GM18499 (cell line): ENCODE data around the gene CDH4.

Experiments used
- ATAC-seq: cut with Tn5 transposase; IDR thresholded peaks from one replicate; pipeline ENCODE4 v1.9.1; 2021; ENCODE audit warnings: moderate number of reproducible peaks; ENCODE audit not compliant: insufficient read depth, unreplicated experiment

The CDH4 gene

DNA sequence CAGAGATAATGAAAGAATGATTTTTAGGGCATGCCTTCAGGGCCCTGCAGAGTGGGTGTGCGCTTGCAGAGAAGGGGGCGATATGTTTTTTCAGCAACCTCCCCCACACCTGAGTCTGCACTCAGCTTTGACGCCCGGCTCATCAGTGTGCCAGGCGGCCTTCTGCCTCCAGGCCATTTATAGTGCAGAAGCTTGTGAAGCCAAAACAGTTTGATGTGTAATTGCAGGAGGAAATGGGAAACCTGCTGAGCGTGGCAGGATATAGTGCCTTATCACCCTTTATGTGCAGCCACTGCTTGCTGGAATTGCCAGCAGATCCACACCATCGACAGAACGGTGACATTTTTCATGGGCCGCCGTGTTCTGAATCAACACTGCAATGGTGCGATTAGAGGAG is 178.2 kb downstream of the CDH4 start:
- no peak for ATAC-seq

DNA sequence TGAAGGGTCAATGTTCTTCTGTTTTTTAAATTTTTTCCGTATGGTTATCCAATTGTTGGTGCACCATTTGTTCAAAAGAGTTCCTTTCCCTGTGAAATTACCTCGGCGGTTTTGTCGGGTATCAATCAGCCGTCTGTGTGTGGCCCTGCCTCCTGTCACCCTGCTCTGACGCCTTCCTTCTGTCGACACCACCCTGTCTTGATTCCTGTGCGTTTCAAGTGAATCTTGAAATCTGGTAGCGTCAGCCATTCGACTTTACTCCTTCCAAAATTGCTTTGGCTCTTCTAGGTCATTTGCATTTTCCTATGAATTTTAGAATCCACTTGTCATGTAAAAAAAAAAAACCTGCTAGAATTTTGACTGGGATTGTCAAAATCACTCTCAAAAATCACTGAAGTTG is 181.1 kb downstream of the CDH4 start:
- no peak for ATAC-seq

DNA sequence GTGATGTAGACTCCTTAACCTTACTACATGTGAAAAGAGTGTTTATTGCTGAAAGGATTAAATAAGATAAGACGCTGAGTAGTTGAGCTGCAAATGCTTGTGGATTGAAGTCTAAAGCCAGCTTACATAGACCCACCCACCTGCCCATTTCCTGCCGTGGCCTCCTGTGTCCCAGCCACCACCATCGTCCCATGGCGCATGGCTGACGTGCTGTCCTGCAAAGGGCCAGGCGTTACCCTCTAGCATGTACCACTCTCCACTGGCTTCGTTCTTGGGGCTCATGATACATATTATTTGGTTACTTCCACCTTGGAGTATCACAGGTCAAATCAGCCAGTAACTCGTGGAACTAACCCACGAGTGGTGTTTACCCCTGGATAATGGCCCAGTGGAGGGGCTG is 181.8 kb downstream of the CDH4 start:
- no peak for ATAC-seq

GRCh38 chr20:61434341-61434781 is 182.3 kb downstream of the CDH4 start:
- no peak for ATAC-seq

DNA sequence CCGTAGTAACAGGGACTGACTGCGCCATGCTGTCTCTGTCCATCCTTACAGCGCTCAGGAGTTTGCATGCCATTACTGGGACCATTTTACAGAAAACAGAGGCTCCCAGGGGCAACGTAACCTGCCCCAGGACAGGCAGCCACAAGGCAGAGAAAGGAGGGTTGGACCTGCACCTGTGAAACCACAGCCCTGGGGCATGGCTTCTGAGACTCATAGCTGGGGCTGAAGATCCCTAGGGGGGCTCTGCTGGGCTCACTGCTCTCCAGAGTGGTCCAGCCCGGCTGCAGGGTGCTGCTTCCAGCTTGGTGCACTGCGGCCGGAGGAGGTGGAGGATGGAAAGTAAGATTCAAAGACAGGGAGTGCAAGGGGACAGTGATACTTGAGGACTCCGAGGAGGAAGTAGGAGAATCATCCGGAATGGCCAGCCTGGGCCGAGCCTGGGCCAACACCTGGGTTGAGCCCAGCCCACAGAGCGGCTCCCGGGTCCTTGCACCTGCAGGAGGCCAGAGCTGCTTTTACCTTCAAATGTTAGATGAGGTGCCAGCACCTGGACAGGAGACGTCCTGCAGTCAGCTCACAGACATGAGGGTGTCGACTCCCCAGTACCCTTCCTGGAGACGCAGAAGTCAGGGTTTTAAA is 183.2 kb downstream of the CDH4 start:
- no peak for ATAC-seq

GRCh38 chr20:61435823-61436220 is 183.8 kb downstream of the CDH4 start:
- ATAC-seq: no peak

DNA sequence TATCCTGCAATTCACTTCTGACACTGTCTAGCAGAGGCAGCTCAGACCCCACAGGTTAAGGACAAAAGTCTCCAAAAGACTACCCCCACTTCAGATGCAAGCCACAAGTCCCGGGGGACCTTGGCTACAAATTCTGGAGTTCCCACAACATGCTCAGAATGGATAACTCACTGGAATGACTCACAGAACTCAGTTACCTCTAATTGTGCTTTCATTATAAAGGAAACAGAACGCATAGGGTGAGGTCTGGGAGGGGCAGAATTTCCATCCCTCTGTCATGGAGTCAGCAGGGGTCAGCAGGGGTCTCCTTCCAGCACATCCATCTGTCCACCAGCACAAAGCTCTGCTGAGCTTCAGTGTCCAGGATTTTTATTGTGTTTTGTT is 184.2 kb downstream of the CDH4 start:
- ATAC-seq: no peak

- ATAC-seq: no peak
These were observed 184.7 kb downstream of the CDH4 start for GRCh38 chr20:61436667-61437279.

DNA sequence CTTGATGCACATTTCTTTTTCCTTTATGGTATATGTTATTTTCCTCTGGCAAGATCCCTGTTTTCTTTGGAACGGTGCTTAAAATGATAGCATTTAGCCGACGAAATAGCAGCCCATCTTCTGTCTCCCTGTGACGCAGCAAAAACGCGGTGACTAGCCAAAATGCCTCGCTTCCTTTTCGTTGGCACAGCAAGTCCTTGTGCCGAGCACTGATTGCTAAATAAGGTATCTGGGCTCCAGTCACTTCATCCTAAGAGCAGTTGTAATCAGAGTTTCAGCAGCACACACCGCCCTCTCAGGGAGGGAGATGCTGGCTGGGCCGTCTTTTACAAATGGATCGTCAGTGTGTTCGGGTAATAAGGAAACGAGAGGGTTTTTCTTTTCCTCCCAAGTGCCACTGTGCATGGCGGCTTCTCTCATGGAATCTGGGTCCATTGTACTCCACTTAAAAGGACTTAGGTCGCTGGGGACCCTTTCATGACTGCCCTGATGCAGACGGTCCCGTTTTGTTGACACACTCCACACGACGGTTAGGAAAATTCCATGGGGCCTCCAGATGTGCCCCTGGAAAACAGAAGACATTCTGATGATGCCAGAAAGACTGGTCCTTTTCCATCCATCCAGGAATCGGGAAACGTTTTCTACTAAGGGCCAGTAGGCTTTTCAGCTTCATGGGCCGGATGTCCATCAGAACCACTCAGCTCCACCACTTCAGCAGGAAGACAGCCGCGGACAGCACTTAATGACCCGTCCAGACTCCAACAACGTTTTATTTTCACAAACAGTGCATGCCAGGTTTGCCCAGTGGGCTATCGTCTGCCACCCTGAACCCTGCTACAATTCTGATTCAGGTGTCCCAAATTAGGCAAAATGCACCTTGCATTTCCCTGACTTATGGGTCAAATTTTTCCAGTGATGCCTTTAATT is 185.5 kb downstream of the CDH4 start:
- ATAC-seq: no peak

- ATAC-seq: no peak
These were observed 186.2 kb downstream of the CDH4 start for GRCh38 chr20:61438285-61438684.

- no peak for ATAC-seq
These were observed 187.2 kb downstream of the CDH4 start for GRCh38 chr20:61439251-61439650.

GRCh38 chr20:61440548-61441055 is 188.5 kb downstream of the CDH4 start:
- ATAC-seq: no peak

DNA sequence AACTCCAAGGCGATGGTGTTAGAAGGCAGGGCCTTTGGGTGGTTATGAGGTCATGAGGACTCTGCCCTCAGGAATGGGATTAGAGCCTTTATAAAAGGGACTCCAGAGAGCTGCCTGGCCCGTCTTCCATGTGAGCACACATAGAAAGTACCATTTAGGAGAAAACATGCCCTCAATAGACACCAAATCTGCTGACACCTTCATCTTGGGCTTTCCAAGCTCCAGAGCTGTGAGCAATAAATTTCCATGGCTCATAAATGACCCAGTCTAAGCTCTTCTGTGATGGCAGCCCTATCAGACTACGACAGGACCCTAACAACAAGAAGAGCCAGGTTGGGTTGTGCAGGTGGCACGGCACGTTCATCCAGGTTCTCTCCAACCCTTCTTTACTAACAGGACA is 189.5 kb downstream of the CDH4 start:
- no peak for ATAC-seq

DNA sequence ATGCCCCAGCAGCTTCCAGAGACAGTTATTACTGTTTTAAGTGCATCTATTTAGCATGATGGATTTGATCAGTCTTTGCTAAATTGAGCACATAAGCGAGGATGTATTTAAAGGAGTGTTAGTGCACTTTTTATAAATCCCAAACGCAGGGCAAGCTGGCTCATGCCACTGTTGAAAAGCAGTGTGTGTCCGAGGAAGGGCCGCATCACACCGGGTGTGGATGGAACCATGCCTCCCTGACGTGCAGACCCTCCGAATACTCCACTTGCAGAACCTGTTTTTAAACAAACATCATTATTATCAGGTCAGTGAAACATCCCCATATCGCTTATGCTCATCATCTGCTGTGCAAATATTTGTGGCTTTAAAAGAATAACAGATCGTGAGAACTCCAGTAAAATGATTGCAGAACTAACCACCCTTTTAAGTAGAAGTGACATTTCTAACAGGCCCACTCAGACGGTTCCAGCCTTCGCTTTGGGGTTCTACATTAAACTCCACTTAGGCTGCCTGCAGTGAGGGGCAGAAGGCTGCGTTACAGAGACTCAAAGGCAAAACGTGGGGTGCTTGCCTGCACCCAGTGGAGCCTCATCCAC is 190.1 kb downstream of the CDH4 start:
- ATAC-seq: no peak

DNA sequence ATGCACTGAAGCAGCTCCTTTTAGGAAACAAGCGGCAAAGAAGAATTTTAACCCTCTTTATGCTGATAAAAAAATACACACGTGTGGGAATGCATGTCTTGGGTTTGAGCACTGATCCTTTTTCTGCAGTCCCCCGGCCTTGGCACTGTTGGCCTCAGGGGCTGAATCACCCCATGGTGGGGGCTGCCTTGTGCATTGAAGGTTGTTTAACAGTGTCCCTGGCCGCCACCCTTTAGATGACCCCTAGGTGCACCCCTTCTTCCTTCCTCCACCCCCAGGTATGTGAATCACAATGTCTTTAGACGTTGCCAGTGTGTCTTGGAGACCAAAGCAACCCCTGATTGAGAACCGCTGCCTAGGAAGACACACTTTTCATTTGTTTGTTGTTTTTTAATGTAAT is 190.7 kb downstream of the CDH4 start:
- no peak for ATAC-seq

- ATAC-seq: no peak
These were observed 191.5 kb downstream of the CDH4 start for GRCh38 chr20:61443443-61444126.

- no peak for ATAC-seq
These were observed 192.6 kb downstream of the CDH4 start for GRCh38 chr20:61444637-61445036.

GRCh38 chr20:61445138-61445537 is 193.1 kb downstream of the CDH4 start:
- ATAC-seq: no peak

GRCh38 chr20:61445741-61446140 is 193.7 kb downstream of the CDH4 start:
- no peak for ATAC-seq

DNA sequence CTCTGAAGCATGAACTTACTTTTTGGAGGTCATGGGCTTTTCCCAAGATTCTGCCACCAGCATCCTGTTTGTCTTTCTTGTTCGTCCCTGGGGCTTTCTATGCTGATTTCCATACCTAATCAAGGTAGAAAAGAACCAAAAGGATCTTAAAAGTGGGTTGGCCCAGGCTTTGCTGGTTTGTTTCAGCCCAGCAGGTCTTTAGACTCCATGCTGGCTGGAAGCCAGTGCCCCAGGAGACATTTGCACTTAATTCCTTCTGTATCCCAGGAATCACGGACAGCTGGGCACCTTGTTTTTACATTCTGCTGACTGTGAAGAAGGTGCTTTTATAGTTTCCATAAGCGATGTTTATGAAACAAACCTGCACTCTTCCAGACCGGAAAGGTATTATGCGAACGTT is 195.9 kb downstream of the CDH4 start:
- no peak for ATAC-seq
